ENCODE measurements around the gene TWF2.

Gene TWF2

DNA sequence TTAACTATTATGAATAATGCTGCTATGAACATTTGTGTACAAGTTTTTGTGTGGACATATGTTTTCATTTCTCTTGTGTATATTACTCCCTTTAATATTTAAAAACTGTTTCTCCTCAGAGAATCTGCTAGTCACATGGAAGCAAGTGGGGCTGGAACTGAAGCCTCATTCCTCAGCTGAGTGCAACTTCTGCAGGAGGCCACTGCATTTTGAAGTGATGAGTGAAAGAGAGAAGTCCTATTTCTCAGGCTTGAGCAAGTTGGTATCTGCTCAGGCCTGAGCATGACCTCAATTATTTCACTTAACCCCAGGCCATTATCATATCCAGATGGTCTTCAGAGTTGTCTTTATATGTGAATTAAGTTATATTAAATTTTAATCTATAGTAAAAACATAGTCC, 25.1 kb downstream of the TWF2 start:
- no peak overlapping the region for H3K9ac ChIP-seq (ENCODE audit: insufficient read length, low read depth)
- H3K36me3 ChIP-seq (ENCODE audit: insufficient read depth, insufficient read length, low read length), result peaks cover 74% of the 10 kb centered on the region
- TF ChIP-seq YY1 (IDR thresholded peaks at IDR 0.05; ENCODE audit: insufficient read depth, insufficient read length) (no peak), ZNF274 (IDR thresholded peaks at IDR 0.05; ENCODE audit: low read depth, low read length) (no peak), SUZ12 (IDR thresholded peaks at IDR 0.05; ENCODE audit: extremely low read depth, insufficient read depth, insufficient read length) (no peak)
- no peak overlapping the region for H3K4me3 ChIP-seq (ENCODE audit: insufficient read length, low read depth)
- peaks cover 4% of the 10 kb centered on the region for H3K4me1 ChIP-seq (ENCODE audit: insufficient read depth, insufficient read length)
- no peaks in the 10 kb centered on the region for H3K27me3 ChIP-seq (ENCODE audit: insufficient read depth, insufficient read length)
- no peaks in the 10 kb centered on the region for H3K9me3 ChIP-seq (ENCODE audit: insufficient read depth, low read length)
- no peak for DNase-seq (ENCODE audit: low read depth, low spot score)

DNA sequence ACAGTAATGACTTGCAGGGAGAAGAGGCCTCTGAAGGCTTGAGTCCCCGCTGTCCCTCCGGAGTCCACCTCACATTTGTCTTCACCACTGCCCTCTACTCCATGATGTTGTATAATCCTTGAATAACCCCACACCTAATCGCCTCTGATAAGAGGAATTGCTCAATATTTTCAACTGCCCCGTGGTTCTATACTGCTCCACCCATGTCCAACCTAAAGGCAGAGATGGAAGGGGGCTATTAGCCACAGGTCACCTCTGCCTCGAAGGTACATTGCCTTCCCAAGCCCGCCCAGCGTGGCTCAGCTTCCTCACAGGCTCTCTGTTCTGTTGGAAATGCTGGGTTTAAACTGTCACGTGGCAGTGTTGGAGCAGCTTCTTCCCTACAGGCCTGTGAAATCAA, 26.0 kb downstream of the TWF2 start:
- no peak for DNase-seq (ENCODE audit: low read depth, low spot score)
- Histone ChIP-seq H3K36me3 (ENCODE audit: insufficient read depth, insufficient read length, low read length) (peaks cover 83% of the 10 kb centered on the region), H3K4me3 (ENCODE audit: insufficient read length, low read depth) (no peak overlapping the region), H3K9ac (ENCODE audit: insufficient read length, low read depth) (no peak overlapping the region), H3K4me1 (ENCODE audit: insufficient read depth, insufficient read length) (peaks cover 2% of the 10 kb centered on the region), H3K9me3 (ENCODE audit: insufficient read depth, low read length) (no peaks in the 10 kb centered on the region), H3K27me3 (ENCODE audit: insufficient read depth, insufficient read length) (no peaks in the 10 kb centered on the region)
- no peak for TF ChIP-seq YY1 (IDR thresholded peaks at IDR 0.05; ENCODE audit: insufficient read depth, insufficient read length)
- no peak for TF ChIP-seq SUZ12 (IDR thresholded peaks at IDR 0.05; ENCODE audit: extremely low read depth, insufficient read depth, insufficient read length)
- no peak for TF ChIP-seq ZNF274 (IDR thresholded peaks at IDR 0.05; ENCODE audit: low read depth, low read length)

DNA sequence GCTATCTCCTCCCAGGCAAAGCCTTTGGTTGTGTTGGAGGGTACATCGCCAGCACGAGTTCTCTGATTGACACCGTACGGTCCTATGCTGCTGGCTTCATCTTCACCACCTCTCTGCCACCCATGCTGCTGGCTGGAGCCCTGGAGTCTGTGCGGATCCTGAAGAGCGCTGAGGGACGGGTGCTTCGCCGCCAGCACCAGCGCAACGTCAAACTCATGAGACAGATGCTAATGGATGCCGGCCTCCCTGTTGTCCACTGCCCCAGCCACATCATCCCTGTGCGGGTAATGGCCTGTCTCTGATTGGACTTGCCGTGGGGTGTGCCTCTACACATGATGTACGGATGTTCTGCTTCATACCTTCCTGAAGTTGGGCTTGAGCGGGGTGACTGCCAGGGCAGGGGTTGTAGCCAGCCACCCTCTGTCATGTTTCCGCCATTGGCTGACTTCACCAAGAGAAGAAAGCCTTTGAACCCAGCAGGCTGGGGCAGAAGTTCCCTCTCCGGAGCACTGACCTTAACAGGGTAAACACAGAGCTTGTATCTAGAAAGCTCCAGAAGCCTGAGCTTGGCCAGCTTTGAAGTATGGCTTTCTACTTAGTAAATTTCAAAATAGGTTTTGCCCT, 27.6 kb downstream of the TWF2 start:
- Histone ChIP-seq H3K4me3 (ENCODE audit: insufficient read length, low read depth) (no peak overlapping the region), H3K36me3 (ENCODE audit: insufficient read depth, insufficient read length, low read length) (peaks cover 92% of the 10 kb centered on the region), H3K27me3 (ENCODE audit: insufficient read depth, insufficient read length) (no peaks in the 10 kb centered on the region)

DNA sequence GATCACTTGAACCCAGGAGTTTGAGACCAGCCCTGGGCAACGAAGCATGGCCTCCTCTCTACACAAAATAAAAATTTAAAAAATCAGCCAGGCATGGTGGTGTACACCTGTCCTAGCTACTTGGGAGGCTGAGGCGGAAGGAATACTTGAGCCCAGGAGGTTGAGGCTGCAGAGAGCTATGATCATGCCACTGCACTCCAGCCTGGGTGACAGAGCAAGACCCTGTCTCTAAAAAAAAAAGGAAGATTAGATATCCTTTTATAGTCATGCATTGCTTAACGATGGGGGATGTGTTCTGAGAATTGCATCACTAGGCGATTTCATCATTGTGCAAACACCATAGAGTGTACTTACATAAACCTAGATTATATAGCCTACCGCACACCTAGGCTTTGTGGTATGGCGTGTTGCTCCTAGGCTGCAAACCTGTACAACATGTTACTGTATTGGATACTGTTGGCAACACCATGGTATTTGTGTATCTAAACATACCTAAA, 28.4 kb downstream of the TWF2 start:
- peaks cover 94% of the 10 kb centered on the region for H3K36me3 ChIP-seq (ENCODE audit: insufficient read depth, insufficient read length, low read length)
- H3K4me1 ChIP-seq (ENCODE audit: insufficient read depth, insufficient read length), result no peaks in the 10 kb centered on the region
- H3K9ac ChIP-seq (ENCODE audit: insufficient read length, low read depth), result no peak overlapping the region
- TF ChIP-seq SUZ12 (IDR thresholded peaks at IDR 0.05; ENCODE audit: extremely low read depth, insufficient read depth, insufficient read length), result no peak
- no peak for TF ChIP-seq ZNF274 (IDR thresholded peaks at IDR 0.05; ENCODE audit: low read depth, low read length)
- TF ChIP-seq YY1 (IDR thresholded peaks at IDR 0.05; ENCODE audit: insufficient read depth, insufficient read length), result no peak
- no peaks in the 10 kb centered on the region for H3K27me3 ChIP-seq (ENCODE audit: insufficient read depth, insufficient read length)
- no peak overlapping the region for H3K4me3 ChIP-seq (ENCODE audit: insufficient read length, low read depth)
- DNase-seq (ENCODE audit: low read depth, low spot score), result no peak
- no peaks in the 10 kb centered on the region for H3K9me3 ChIP-seq (ENCODE audit: insufficient read depth, low read length)

More for the DNA sequence above, 27.6 kb downstream of the TWF2 start:
- H3K9ac ChIP-seq (ENCODE audit: insufficient read length, low read depth), result no peak overlapping the region
- H3K9me3 ChIP-seq (ENCODE audit: insufficient read depth, low read length), result no peaks in the 10 kb centered on the region
- H3K4me1 ChIP-seq (ENCODE audit: insufficient read depth, insufficient read length), result no peaks in the 10 kb centered on the region
- TF ChIP-seq YY1 (IDR thresholded peaks at IDR 0.05; ENCODE audit: insufficient read depth, insufficient read length) (no peak), ZNF274 (IDR thresholded peaks at IDR 0.05; ENCODE audit: low read depth, low read length) (no peak), SUZ12 (IDR thresholded peaks at IDR 0.05; ENCODE audit: extremely low read depth, insufficient read depth, insufficient read length) (no peak)
- no peak for DNase-seq (ENCODE audit: low read depth, low spot score)

DNA sequence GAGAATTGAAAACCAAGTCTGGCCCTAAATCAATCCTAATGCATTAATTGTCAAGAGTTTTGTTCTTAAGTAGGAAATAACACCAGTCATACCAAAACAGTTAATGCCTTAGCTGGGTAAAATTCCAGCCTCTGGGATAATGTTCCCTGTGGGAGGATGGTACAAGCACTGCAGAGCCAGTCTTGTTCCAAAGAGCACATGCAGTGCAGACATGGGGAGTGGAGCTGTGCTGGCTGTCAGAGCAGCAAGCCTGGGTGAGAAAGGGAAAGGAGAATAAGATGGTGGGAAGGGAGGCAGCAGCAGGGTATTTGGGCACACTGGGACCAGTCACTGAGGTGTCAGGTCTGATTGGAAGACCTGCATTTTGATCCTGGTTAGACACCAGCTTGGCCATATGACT, 28.9 kb downstream of the TWF2 start:
- no peaks in the 10 kb centered on the region for H3K27me3 ChIP-seq (ENCODE audit: insufficient read depth, insufficient read length)
- peaks cover 94% of the 10 kb centered on the region for H3K36me3 ChIP-seq (ENCODE audit: insufficient read depth, insufficient read length, low read length)
- no peak for DNase-seq (ENCODE audit: low read depth, low spot score)
- no peaks in the 10 kb centered on the region for H3K4me1 ChIP-seq (ENCODE audit: insufficient read depth, insufficient read length)
- H3K9me3 ChIP-seq (ENCODE audit: insufficient read depth, low read length), result no peaks in the 10 kb centered on the region
- no peak for TF ChIP-seq ZNF274 (IDR thresholded peaks at IDR 0.05; ENCODE audit: low read depth, low read length)
- TF ChIP-seq SUZ12 (IDR thresholded peaks at IDR 0.05; ENCODE audit: extremely low read depth, insufficient read depth, insufficient read length), result no peak
- TF ChIP-seq YY1 (IDR thresholded peaks at IDR 0.05; ENCODE audit: insufficient read depth, insufficient read length), result no peak
- no peak overlapping the region for H3K4me3 ChIP-seq (ENCODE audit: insufficient read length, low read depth)
- H3K9ac ChIP-seq (ENCODE audit: insufficient read length, low read depth), result no peak overlapping the region

DNA sequence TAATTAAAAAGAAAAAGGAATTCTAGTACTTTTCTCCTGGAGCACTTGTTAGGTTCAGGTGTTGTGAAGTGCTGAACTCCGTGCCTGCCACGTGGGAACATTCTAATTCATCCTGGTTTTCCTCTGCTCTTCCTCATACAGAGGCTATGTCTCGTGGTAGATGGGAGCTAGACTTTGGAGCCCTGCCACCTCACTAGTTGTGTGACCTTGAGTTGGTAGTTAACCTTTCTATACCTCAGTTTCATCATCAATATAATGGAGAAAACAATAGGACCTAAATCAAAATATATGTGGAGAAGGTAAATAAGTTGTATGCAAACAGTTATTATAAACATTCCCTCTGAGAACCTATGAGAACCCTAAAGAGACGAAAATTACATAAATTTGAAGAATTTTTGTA, 30.4 kb downstream of the TWF2 start:
- Histone ChIP-seq H3K36me3 (ENCODE audit: insufficient read depth, insufficient read length, low read length) (peaks cover 94% of the 10 kb centered on the region), H3K9ac (ENCODE audit: insufficient read length, low read depth) (no peak overlapping the region), H3K27me3 (ENCODE audit: insufficient read depth, insufficient read length) (no peaks in the 10 kb centered on the region), H3K4me3 (ENCODE audit: insufficient read length, low read depth) (no peak overlapping the region), H3K9me3 (ENCODE audit: insufficient read depth, low read length) (no peaks in the 10 kb centered on the region), H3K4me1 (ENCODE audit: insufficient read depth, insufficient read length) (no peaks in the 10 kb centered on the region)
- TF ChIP-seq YY1 (IDR thresholded peaks at IDR 0.05; ENCODE audit: insufficient read depth, insufficient read length), result no peak
- DNase-seq (ENCODE audit: low read depth, low spot score), result no peak

DNA sequence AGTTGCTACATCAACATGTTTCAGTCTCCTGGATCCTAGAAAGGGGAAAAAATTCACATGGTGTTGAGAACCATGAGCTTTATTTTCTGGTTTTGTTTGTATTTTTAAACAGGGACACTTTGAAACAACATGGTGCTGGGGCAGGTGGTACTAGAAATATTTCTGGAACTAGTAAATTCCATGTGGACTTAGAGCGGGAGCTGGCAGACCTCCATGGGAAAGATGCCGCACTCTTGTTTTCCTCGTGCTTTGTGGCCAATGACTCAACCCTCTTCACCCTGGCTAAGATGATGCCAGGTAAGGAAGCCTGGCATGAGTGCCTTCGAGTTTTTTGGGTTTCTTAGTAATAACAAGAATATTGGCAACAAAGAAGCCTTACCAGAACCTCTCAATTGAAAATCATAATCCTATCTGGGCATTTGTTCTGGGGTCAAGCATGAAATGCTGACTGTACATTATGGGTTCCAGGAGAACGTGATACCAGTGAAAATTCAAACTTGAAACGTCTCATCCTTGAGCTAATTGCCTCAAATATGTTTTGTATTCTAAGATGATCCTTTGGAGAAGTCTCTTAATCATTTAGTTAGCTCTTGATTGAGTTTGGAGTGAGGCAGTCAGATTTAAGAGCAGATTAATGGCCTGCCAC, 33.1 kb downstream of the TWF2 start:
- H3K9me3 ChIP-seq (ENCODE audit: insufficient read depth, low read length), result no peaks in the 10 kb centered on the region
- H3K4me1 ChIP-seq (ENCODE audit: insufficient read depth, insufficient read length), result no peaks in the 10 kb centered on the region
- H3K9ac ChIP-seq (ENCODE audit: insufficient read length, low read depth), result no peak overlapping the region
- no peaks in the 10 kb centered on the region for H3K27me3 ChIP-seq (ENCODE audit: insufficient read depth, insufficient read length)
- H3K36me3 ChIP-seq (ENCODE audit: insufficient read depth, insufficient read length, low read length), result peaks cover 93% of the 10 kb centered on the region
- DNase-seq (ENCODE audit: low read depth, low spot score), result no peak
- H3K4me3 ChIP-seq (ENCODE audit: insufficient read length, low read depth), result no peak overlapping the region
- TF ChIP-seq ZNF274 (IDR thresholded peaks at IDR 0.05; ENCODE audit: low read depth, low read length) (no peak), SUZ12 (IDR thresholded peaks at IDR 0.05; ENCODE audit: extremely low read depth, insufficient read depth, insufficient read length) (no peak), YY1 (IDR thresholded peaks at IDR 0.05; ENCODE audit: insufficient read depth, insufficient read length) (no peak)
